Mammary epithelial cell (primary cell): ENCODE data around the gene LONRF2.

Experiments used
- EZH2 ChIP-seq: IDR thresholded peaks from 2 replicates; pipeline ENCODE4 v1.6.1; 2012; ENCODE audit warnings: low read length, inconsistent platforms, borderline replicate concordance
- TF ChIP-seq, protein P1 (sequence below), 2 donors: IDR thresholded peaks in 1 of 2; conservative IDR thresholded peaks in 1 of 2; 2 replicates each; pipeline ENCODE4 v1.5.1; 2011 to 2012; ENCODE audit warnings: inconsistent platforms in 2 of 2, low read length in 2 of 2, mild to moderate bottlenecking in 2 of 2, control low read depth in 1 of 2, low read depth in 1 of 2; ENCODE audit not compliant: insufficient read depth in 1 of 2; ENCODE audit errors: extremely low read depth in 1 of 2

DNA sequence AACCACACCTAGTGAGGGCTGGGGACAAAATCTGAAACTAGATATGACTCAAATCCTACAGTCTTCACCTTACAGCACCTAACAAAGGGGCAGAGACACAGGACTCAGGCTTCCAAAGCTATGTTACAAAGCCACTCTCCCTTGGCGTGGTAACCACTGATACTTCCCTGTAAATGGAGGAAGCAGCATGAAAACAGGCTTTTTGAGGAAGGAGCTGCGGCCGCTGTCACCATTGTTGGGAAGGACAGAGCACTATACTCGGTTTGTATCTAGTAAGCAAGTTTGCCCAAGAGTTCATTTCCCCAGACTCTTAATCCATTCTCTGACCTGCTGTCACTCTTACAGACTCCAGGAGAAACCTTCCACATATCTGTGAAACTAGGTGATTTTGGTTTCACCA is 60.3 kb downstream of the LONRF2 start:
- TF ChIP-seq, protein P1, sequence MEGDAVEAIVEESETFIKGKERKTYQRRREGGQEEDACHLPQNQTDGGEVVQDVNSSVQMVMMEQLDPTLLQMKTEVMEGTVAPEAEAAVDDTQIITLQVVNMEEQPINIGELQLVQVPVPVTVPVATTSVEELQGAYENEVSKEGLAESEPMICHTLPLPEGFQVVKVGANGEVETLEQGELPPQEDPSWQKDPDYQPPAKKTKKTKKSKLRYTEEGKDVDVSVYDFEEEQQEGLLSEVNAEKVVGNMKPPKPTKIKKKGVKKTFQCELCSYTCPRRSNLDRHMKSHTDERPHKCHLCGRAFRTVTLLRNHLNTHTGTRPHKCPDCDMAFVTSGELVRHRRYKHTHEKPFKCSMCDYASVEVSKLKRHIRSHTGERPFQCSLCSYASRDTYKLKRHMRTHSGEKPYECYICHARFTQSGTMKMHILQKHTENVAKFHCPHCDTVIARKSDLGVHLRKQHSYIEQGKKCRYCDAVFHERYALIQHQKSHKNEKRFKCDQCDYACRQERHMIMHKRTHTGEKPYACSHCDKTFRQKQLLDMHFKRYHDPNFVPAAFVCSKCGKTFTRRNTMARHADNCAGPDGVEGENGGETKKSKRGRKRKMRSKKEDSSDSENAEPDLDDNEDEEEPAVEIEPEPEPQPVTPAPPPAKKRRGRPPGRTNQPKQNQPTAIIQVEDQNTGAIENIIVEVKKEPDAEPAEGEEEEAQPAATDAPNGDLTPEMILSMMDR (conservative IDR thresholded peaks at IDR 0.05 in 1 of 2, IDR thresholded peaks at IDR 0.05 in 1 of 2; ENCODE audit: extremely low read depth in 1 of 2, insufficient read depth in 1 of 2, low read depth in 1 of 2, low read length in 2 of 2), result no peak
- TF ChIP-seq EZH2, result no peak
